HepG2 (cell line): ENCODE measurements around the gene FXR2.

Source experiments
- ARID2 ChIP-seq: sonication (generic); formaldehyde crosslinking; IDR thresholded peaks from 2 replicates; pipeline ENCODE4 v1.8.1; 2022; ENCODE audit warnings: mild to moderate bottlenecking, missing genetic modification reagents, borderline replicate concordance
- FOSL2 ChIP-seq: sonication (generic); formaldehyde crosslinking; IDR thresholded peaks from 2 replicates; pipeline ENCODE4 v1.4.0; 2020; ENCODE audit warnings: missing genetic modification reagents
- FOXM1 ChIP-seq: sonication (generic); formaldehyde crosslinking; IDR thresholded peaks from 2 replicates; pipeline ENCODE4 v1.5.0; 2020; ENCODE audit warnings: missing genetic modification reagents
- HMGXB4 ChIP-seq, 2 experiments: sonication (generic) in 1 of 2; formaldehyde crosslinking in 1 of 2; IDR thresholded peaks; 2 replicates each; pipeline versions ENCODE4 v1.4.0 to v1.6.1; 2018 to 2020; ENCODE audit warnings: missing genetic modification reagents in 2 of 2, borderline replicate concordance in 1 of 2, low read depth in 1 of 2, mild to moderate bottlenecking in 1 of 2, missing biosample characterization in 1 of 2
- POLR2A ChIP-seq, 2 experiments: IDR thresholded peaks; 2 replicates each; pipeline ENCODE4 v1.6.1; 2011; ENCODE audit warnings: low read depth in 2 of 2, low read length in 2 of 2, mild to moderate bottlenecking in 1 of 2, moderate library complexity in 1 of 2; ENCODE audit not compliant: insufficient read depth in 1 of 2
- REPIN1 ChIP-seq: sonication (generic); formaldehyde crosslinking; IDR thresholded peaks from 2 replicates; pipeline ENCODE4 v1.8.0; 2022; ENCODE audit warnings: missing genetic modification reagents, low read depth, mild to moderate bottlenecking, borderline replicate concordance
- SETDB1 ChIP-seq: sonication (generic); formaldehyde crosslinking; IDR thresholded peaks from 2 replicates; pipeline ENCODE4 v1.5.1; 2020; ENCODE audit warnings: missing genetic modification reagents, mild to moderate bottlenecking, borderline replicate concordance
- ZNF451 ChIP-seq: sonication (generic); formaldehyde crosslinking; IDR thresholded peaks from 2 replicates; pipeline ENCODE4 v1.5.0; 2020; ENCODE audit warnings: mild to moderate bottlenecking, missing genetic modification reagents
- TF ChIP-seq, protein P1 (sequence below): sonication (generic); formaldehyde crosslinking; conservative IDR thresholded peaks from 2 replicates; pipeline ENCODE4 v1.5.0; 2020; ENCODE audit warnings: missing genetic modification reagents

- TF ChIP-seq ZNF451 (CRISPR knock-in tag) (no peak), FOXM1 (no peak), FOSL2 (CRISPR knock-in tag) (no peak), HMGXB4 (CRISPR knock-in tag; IDR thresholded peaks at IDR 0.05; ENCODE audit: borderline replicate concordance in 1 of 2, low read depth in 1 of 2) (peak in 1 of 2 experiments; percentile 70; a peak in 2 of 4 replicates), REPIN1 (CRISPR knock-in tag) (no peak), ARID2 (CRISPR knock-in tag) (no peak), SETDB1 (CRISPR knock-in tag) (no peak), POLR2A (IDR thresholded peaks at IDR 0.05; ENCODE audit: insufficient read depth in 1 of 2, low read depth in 2 of 2, low read length in 2 of 2) (no peak)
- TF ChIP-seq, protein P1, sequence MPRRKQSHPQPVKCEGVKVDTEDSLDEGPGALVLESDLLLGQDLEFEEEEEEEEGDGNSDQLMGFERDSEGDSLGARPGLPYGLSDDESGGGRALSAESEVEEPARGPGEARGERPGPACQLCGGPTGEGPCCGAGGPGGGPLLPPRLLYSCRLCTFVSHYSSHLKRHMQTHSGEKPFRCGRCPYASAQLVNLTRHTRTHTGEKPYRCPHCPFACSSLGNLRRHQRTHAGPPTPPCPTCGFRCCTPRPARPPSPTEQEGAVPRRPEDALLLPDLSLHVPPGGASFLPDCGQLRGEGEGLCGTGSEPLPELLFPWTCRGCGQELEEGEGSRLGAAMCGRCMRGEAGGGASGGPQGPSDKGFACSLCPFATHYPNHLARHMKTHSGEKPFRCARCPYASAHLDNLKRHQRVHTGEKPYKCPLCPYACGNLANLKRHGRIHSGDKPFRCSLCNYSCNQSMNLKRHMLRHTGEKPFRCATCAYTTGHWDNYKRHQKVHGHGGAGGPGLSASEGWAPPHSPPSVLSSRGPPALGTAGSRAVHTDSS (CRISPR knock-in tag) = no peak
Observed at GRCh38 chr17:7560172-7561027, 54.3 kb downstream of the FXR2 start.
